Measurements from ENCODE around the gene SIM1. TPM values are rescaled to one million over a fixed set of nuclear protein-coding genes. Genes with fewer than 3 reads are reported as not detected.

The SIM1 gene
- total and polyA plus RNA-seq, 4 donors: under 0.01 TPM; not detected in 3

DNA sequence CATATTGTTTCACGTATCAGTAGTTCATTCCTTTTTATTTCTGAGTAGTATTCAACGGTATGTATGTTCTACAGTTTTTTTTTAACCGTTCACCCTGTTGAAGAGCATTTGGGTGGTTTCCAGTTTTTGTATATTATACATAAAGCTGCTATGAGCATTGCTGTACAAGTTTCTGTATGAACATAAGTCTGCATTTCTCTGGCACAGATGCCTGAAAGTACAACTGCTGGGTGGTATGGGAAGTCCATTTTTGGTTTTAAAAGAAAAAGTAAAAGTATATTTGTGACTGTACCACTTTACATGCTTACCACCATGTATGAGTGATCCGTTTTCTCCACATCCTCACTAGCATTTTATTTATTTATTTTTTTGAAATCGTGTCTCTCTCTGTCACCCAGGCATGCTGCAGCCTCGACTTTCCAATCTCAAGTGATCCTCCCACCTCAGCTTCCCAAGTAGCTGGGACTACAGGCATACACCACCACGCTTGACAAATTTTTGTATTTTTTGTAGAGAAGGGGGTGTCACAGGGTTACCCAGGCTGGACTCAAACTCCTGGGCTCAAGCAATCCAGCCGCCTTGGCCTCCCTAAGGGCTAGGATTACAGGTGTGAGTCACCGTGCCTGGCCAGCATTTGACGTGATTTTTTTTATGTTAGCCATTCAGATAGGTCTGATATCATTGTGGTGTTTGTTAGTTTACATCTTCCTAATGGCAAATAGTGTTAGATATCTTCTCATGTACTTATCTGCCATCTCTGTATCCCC is 11.0 kb upstream of the SIM1 start:
- no peak for TF ChIP-seq NR2F2 (IDR thresholded peaks at IDR 0.05)
- TF ChIP-seq FOXA2 (IDR thresholded peaks at IDR 0.05): no peak
- no peak for TF ChIP-seq ZBTB33 (IDR thresholded peaks at IDR 0.05)
- TF ChIP-seq YY1 (IDR thresholded peaks at IDR 0.05): no peak
- TF ChIP-seq RXRA (IDR thresholded peaks at IDR 0.05): no peak
- TF ChIP-seq HNF4A (conservative IDR thresholded peaks at IDR 0.05): no peak
- no peak for TF ChIP-seq SP1 (IDR thresholded peaks at IDR 0.05)
- no peak for TF ChIP-seq HNF4G (IDR thresholded peaks at IDR 0.05)
- no peak for TF ChIP-seq EGR1 (IDR thresholded peaks at IDR 0.05; ENCODE audit: low read depth in 2 of 2)
- TF ChIP-seq JUND (IDR thresholded peaks at IDR 0.05): no peak
- TF ChIP-seq RAD21 (IDR thresholded peaks at IDR 0.05): no peak
- TF ChIP-seq FOXA1 (IDR thresholded peaks at IDR 0.05): no peak
- TF ChIP-seq REST (IDR thresholded peaks at IDR 0.05): no peak
- TF ChIP-seq TAF1 (conservative IDR thresholded peaks at IDR 0.05): no peak
- no peak for TF ChIP-seq CTCF (IDR thresholded peaks at IDR 0.05; ENCODE audit: low read depth, low read length, missing input control)
- TF ChIP-seq MAX (IDR thresholded peaks at IDR 0.05): no peak
- TF ChIP-seq, protein P1, sequence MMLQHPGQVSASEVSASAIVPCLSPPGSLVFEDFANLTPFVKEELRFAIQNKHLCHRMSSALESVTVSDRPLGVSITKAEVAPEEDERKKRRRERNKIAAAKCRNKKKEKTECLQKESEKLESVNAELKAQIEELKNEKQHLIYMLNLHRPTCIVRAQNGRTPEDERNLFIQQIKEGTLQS (IDR thresholded peaks at IDR 0.05): no peak
- no peak for TF ChIP-seq GABPA (IDR thresholded peaks at IDR 0.05 in 1 of 2, conservative IDR thresholded peaks at IDR 0.05 in 1 of 2)
- no peak for DNase-seq (ENCODE audit: low spot score)
- H3K9me3 ChIP-seq (ENCODE audit: control insufficient read depth in 4 of 4, low read length in 3 of 4): no peaks in the 10 kb centered on the region
- peaks cover 0 to 2% (median 0%) of the 10 kb centered on the region in 4 donors for H3K27me3 ChIP-seq (ENCODE audit: control insufficient read depth in 4 of 4, insufficient read depth in 4 of 4, low read length in 3 of 4)
- H3K9ac ChIP-seq (ENCODE audit: low read depth in 1 of 2, low read length in 2 of 2): no peak overlapping the region
- H3K4me3 ChIP-seq (ENCODE audit: low read depth in 1 of 3, low read length in 3 of 3): no peak overlapping the region
- no peaks in the 10 kb centered on the region for H3K36me3 ChIP-seq (ENCODE audit: control insufficient read depth in 4 of 4, insufficient read depth in 3 of 4, low read depth in 1 of 4, low read length in 3 of 4)
- 81% methylated on average over 10 of the region's 10 CpGs for WGBS
- H3K4me1 ChIP-seq (ENCODE audit: control insufficient read depth in 4 of 4, insufficient read depth in 4 of 4, low read length in 3 of 4): peaks cover 0 to 5% (median 0%) of the 10 kb centered on the region in 4 donors
- no peak overlapping the region for H3K27ac ChIP-seq (ENCODE audit: low read depth in 1 of 2, low read length in 2 of 2)

Measured in liver (tissue), 9 donors.